Liver (tissue), 9 donors: ENCODE results near the gene FMO2. TPM values are rescaled to one million over a fixed set of nuclear protein-coding genes. Genes with fewer than 3 reads are reported as not detected.

Experiments
- DNase-seq: peaks from one replicate; pipeline ENCODE4 v3.0.0-alpha.2; 2017; ENCODE audit warnings: low spot score
- H3K27ac ChIP-seq, 2 donors: one replicate each; pipeline ENCODE4 v1.7.0; 2013; ENCODE audit warnings: inconsistent platforms in 2 of 2, low read length in 2 of 2, control low read depth in 1 of 2, low read depth in 1 of 2, mild to moderate bottlenecking in 1 of 2
- H3K27me3 ChIP-seq, 4 donors: one replicate each; pipeline versions ENCODE4 v1.6.1 to v1.7.0; 2013; ENCODE audit warnings: low read length in 3 of 4, inconsistent platforms in 1 of 4, mild to moderate bottlenecking in 1 of 4, moderate library complexity in 1 of 4; ENCODE audit not compliant: control insufficient read depth in 4 of 4, insufficient read depth in 4 of 4
- H3K36me3 ChIP-seq, 4 donors: one replicate each; pipeline versions ENCODE4 v1.6.1 to v1.7.0; 2013; ENCODE audit warnings: low read length in 3 of 4, mild to moderate bottlenecking in 3 of 4, low read depth in 1 of 4, moderate library complexity in 1 of 4; ENCODE audit not compliant: control insufficient read depth in 4 of 4, insufficient read depth in 3 of 4
- H3K4me1 ChIP-seq, 4 donors: one replicate each; pipeline versions ENCODE4 v1.6.1 to v1.7.0; 2013; ENCODE audit warnings: low read length in 3 of 4, mild to moderate bottlenecking in 3 of 4, moderate library complexity in 1 of 4; ENCODE audit not compliant: control insufficient read depth in 4 of 4, insufficient read depth in 4 of 4
- H3K4me3 ChIP-seq, 3 donors: one replicate each; pipeline versions ENCODE4 v1.6.1 to v1.7.0; 2013; ENCODE audit warnings: low read length in 3 of 3, control low read depth in 1 of 3, low read depth in 1 of 3, mild to moderate bottlenecking in 1 of 3
- H3K9ac ChIP-seq, 2 donors: one replicate each; pipeline ENCODE4 v1.7.0; 2013; ENCODE audit warnings: low read length in 2 of 2, mild to moderate bottlenecking in 2 of 2, moderate library complexity in 2 of 2, control low read depth in 1 of 2, low read depth in 1 of 2
- H3K9me3 ChIP-seq, 4 donors: one replicate each; pipeline versions ENCODE4 v1.6.1 to v1.7.0; 2013; ENCODE audit warnings: low read length in 3 of 4; ENCODE audit not compliant: control insufficient read depth in 4 of 4
- FOXA1 ChIP-seq: IDR thresholded peaks from 2 replicates; pipeline ENCODE4 v1.6.1; 2016; ENCODE audit warnings: antibody characterized with exemption
- FOXA2 ChIP-seq: IDR thresholded peaks from 2 replicates; pipeline ENCODE4 v1.6.1; 2016; ENCODE audit warnings: antibody characterized with exemption
- GABPA ChIP-seq, 2 donors: IDR thresholded peaks in 1 of 2; conservative IDR thresholded peaks in 1 of 2; 2 replicates each; pipeline ENCODE4 v1.6.1; 2016; ENCODE audit warnings: antibody characterized with exemption in 2 of 2, mild to moderate bottlenecking in 1 of 2, moderate library complexity in 1 of 2
- HNF4A ChIP-seq, 2 donors: conservative IDR thresholded peaks; 2 replicates each; pipeline ENCODE4 v1.6.1; 2016; ENCODE audit warnings: antibody characterized with exemption in 2 of 2, mild to moderate bottlenecking in 2 of 2
- HNF4G ChIP-seq: IDR thresholded peaks from 2 replicates; pipeline ENCODE4 v1.6.1; 2016; ENCODE audit warnings: antibody characterized with exemption
- NR2F2 ChIP-seq: IDR thresholded peaks from 2 replicates; pipeline ENCODE4 v1.6.1; 2016; ENCODE audit warnings: antibody characterized with exemption
- RAD21 ChIP-seq, 2 donors: IDR thresholded peaks; 2 replicates each; pipeline ENCODE4 v1.6.1; 2016; ENCODE audit warnings: antibody characterized with exemption in 2 of 2, mild to moderate bottlenecking in 2 of 2
- RXRA ChIP-seq, 2 donors: IDR thresholded peaks; 2 replicates each; pipeline ENCODE4 v1.6.1; 2017 to 2018; ENCODE audit warnings: antibody characterized with exemption in 2 of 2, mild to moderate bottlenecking in 1 of 2
- TAF1 ChIP-seq: conservative IDR thresholded peaks from 2 replicates; pipeline ENCODE4 v1.6.1; 2016; ENCODE audit warnings: antibody characterized with exemption, mild to moderate bottlenecking
- YY1 ChIP-seq: IDR thresholded peaks from 2 replicates; pipeline ENCODE4 v1.6.1; 2016; ENCODE audit warnings: antibody characterized with exemption, mild to moderate bottlenecking
- WGBS: extraction: QIAGEN DNeasy Blood & Tissue Kit; methylation state at CpG from one replicate; pipeline ENCODE4 v1.1.7; 2013; 5-methylcytosine and 5-hydroxymethylcytosine counted together
- polyA plus RNA-seq, 2 donors: library from polyadenylated mRNA; stranded (reverse) in 1 of 2; unstranded in 1 of 2; fragments of 200-250 nt in 1 of 2; fragments of >200 nt in 1 of 2; fragmentation: Nextera tagmentation in 1 of 2; extraction: Ambion mirVana in 1 of 2; gene quantifications; one replicate each; pipeline versions ENCODE4 v1.2.1 to v1.2.3, GENCODE V29; 2013 to 2015
- total RNA-seq, 2 donors: library from RNA; depleted of rRNA; stranded (reverse); fragments of >200 nt; gene quantifications; one replicate each; pipeline ENCODE4 v1.2.3, GENCODE V29; 2014
- TF ChIP-seq, protein P1 (sequence below): fragments of 150-350 bp; IDR thresholded peaks from 2 replicates; pipeline ENCODE4 v1.5.1; 2017; ENCODE audit warnings: improper control_type of control experiment, low read depth, low read length; ENCODE audit not compliant: missing input control
- TF ChIP-seq, protein P2 (sequence below): IDR thresholded peaks from 2 replicates; pipeline ENCODE4 v1.6.1; 2016; ENCODE audit warnings: antibody characterized with exemption
- TF ChIP-seq, protein P3 (sequence below): IDR thresholded peaks from 2 replicates; pipeline ENCODE4 v1.6.1; 2016; ENCODE audit warnings: antibody characterized with exemption, mild to moderate bottlenecking
- TF ChIP-seq, protein P4 (sequence below): IDR thresholded peaks from 2 replicates; pipeline ENCODE4 v1.6.1; 2016; ENCODE audit warnings: antibody characterized with exemption
- TF ChIP-seq, protein P5 (sequence below): IDR thresholded peaks from 2 replicates; pipeline ENCODE4 v1.6.1; 2016; ENCODE audit warnings: antibody characterized with exemption
- donor health status: healthy.
- donor health status: healthy.
- donor health status: healthy.
- donor health status: healthy.
- donor health status: healthy.

FMO2 gene
- total and polyA plus RNA-seq, 4 donors, result 0.14 to 1.6 (median 1.1) TPM

DNA sequence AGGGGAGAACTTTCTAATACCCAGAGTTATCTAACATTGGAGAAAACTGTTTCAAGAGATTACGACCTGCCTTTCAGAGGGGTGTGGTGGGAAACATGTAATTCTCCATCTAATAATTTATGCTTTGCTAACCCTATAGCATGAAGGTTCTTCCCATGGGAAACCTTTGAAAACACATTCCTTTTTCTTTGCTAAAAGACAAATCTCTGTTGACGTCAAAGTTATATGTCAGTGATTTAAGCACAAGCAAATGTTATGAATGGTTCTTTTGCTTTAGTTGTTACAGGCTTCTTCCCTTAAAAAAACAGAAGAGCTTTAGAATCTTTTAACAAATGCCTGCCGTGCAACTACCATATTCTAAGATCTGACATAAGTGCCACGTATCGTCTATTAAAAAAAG is 19.2 kb downstream of the FMO2 start:
- H3K27me3 ChIP-seq, result no peaks in the 10 kb centered on the region
- no peak overlapping the region for H3K9ac ChIP-seq
- no peak for DNase-seq
- H3K27ac ChIP-seq, result no peak overlapping the region
- no peaks in the 10 kb centered on the region for H3K36me3 ChIP-seq
- no peaks in the 10 kb centered on the region for H3K9me3 ChIP-seq
- no peak for TF ChIP-seq YY1
- WGBS, result 94% methylated on average over 5 of the region's 5 CpGs
- H3K4me3 ChIP-seq, result no peak overlapping the region
- H3K4me1 ChIP-seq, result peaks cover 0 to 2% (median 1%) of the 10 kb centered on the region in 4 donors

DNA sequence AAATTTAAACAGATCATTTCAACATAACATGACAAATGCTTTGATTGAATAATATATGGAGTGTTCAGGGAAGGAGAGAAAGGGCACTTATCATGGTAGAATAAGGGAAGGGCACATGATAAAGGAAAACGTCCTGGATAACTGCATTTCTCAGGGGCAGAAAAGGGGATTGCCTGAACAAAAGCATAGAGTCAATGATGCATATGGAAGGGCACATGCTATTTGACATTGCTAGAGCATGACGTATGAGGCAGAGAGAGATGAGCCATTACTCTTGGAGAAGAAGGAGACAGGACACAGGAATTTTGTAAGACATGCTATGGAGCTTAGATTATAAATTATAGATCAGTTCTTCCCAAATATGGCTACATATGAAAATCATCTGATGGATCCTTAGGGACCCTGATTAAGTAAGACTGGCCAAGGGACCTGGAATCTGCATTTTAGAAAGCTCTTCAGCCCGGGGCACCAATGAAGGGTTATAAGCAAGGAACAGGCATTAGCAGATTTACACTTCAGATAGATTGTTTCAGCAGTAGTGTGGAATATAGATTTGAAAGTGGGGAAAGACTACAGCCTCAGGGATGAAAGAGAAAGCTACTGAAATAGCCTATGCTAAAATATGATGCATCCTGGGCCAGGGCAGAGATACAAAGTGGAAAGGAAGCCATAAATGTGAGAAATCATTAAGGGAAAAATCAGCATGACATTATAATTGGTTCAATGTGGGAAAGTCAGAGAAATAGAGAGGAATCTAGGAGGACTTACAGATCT is 21.3 kb downstream of the FMO2 start:
- Histone ChIP-seq H3K9ac (no peak overlapping the region), H3K9me3 (no peaks in the 10 kb centered on the region), H3K4me3 (no peak overlapping the region), H3K4me1 (peaks cover 2 to 11% (median 8%) of the 10 kb centered on the region in 4 donors), H3K36me3 (no peaks in the 10 kb centered on the region), H3K27me3 (no peaks in the 10 kb centered on the region), H3K27ac (no peak overlapping the region)
- no peak for DNase-seq
- WGBS, result 84% methylated on average over 3 of the region's 3 CpGs
- TF ChIP-seq TAF1 (no peak), FOXA2 (no peak), GABPA (IDR thresholded peaks at IDR 0.05 in 1 of 2, conservative IDR thresholded peaks at IDR 0.05 in 1 of 2) (no peak), NR2F2 (no peak), YY1 (no peak), HNF4G (no peak), FOXA1 (no peak), RXRA (IDR thresholded peaks at IDR 0.05) (no peak), HNF4A (conservative IDR thresholded peaks at IDR 0.05) (no peak), RAD21 (IDR thresholded peaks at IDR 0.05) (no peak)
- TF ChIP-seq, protein P1, sequence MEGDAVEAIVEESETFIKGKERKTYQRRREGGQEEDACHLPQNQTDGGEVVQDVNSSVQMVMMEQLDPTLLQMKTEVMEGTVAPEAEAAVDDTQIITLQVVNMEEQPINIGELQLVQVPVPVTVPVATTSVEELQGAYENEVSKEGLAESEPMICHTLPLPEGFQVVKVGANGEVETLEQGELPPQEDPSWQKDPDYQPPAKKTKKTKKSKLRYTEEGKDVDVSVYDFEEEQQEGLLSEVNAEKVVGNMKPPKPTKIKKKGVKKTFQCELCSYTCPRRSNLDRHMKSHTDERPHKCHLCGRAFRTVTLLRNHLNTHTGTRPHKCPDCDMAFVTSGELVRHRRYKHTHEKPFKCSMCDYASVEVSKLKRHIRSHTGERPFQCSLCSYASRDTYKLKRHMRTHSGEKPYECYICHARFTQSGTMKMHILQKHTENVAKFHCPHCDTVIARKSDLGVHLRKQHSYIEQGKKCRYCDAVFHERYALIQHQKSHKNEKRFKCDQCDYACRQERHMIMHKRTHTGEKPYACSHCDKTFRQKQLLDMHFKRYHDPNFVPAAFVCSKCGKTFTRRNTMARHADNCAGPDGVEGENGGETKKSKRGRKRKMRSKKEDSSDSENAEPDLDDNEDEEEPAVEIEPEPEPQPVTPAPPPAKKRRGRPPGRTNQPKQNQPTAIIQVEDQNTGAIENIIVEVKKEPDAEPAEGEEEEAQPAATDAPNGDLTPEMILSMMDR, result no peak
- TF ChIP-seq, protein P2, sequence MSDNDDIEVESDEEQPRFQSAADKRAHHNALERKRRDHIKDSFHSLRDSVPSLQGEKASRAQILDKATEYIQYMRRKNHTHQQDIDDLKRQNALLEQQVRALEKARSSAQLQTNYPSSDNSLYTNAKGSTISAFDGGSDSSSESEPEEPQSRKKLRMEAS, result no peak
- TF ChIP-seq, protein P3, sequence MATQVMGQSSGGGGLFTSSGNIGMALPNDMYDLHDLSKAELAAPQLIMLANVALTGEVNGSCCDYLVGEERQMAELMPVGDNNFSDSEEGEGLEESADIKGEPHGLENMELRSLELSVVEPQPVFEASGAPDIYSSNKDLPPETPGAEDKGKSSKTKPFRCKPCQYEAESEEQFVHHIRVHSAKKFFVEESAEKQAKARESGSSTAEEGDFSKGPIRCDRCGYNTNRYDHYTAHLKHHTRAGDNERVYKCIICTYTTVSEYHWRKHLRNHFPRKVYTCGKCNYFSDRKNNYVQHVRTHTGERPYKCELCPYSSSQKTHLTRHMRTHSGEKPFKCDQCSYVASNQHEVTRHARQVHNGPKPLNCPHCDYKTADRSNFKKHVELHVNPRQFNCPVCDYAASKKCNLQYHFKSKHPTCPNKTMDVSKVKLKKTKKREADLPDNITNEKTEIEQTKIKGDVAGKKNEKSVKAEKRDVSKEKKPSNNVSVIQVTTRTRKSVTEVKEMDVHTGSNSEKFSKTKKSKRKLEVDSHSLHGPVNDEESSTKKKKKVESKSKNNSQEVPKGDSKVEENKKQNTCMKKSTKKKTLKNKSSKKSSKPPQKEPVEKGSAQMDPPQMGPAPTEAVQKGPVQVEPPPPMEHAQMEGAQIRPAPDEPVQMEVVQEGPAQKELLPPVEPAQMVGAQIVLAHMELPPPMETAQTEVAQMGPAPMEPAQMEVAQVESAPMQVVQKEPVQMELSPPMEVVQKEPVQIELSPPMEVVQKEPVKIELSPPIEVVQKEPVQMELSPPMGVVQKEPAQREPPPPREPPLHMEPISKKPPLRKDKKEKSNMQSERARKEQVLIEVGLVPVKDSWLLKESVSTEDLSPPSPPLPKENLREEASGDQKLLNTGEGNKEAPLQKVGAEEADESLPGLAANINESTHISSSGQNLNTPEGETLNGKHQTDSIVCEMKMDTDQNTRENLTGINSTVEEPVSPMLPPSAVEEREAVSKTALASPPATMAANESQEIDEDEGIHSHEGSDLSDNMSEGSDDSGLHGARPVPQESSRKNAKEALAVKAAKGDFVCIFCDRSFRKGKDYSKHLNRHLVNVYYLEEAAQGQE, result no peak
- TF ChIP-seq, protein P4, sequence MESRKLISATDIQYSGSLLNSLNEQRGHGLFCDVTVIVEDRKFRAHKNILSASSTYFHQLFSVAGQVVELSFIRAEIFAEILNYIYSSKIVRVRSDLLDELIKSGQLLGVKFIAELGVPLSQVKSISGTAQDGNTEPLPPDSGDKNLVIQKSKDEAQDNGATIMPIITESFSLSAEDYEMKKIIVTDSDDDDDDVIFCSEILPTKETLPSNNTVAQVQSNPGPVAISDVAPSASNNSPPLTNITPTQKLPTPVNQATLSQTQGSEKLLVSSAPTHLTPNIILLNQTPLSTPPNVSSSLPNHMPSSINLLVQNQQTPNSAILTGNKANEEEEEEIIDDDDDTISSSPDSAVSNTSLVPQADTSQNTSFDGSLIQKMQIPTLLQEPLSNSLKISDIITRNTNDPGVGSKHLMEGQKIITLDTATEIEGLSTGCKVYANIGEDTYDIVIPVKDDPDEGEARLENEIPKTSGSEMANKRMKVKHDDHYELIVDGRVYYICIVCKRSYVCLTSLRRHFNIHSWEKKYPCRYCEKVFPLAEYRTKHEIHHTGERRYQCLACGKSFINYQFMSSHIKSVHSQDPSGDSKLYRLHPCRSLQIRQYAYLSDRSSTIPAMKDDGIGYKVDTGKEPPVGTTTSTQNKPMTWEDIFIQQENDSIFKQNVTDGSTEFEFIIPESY, result no peak
- TF ChIP-seq, protein P5, sequence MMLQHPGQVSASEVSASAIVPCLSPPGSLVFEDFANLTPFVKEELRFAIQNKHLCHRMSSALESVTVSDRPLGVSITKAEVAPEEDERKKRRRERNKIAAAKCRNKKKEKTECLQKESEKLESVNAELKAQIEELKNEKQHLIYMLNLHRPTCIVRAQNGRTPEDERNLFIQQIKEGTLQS, result no peak
